ENCODE results near the gene IRX2.

IRX2 gene

GRCh38 chr5:2749514-2750025 is 1.9 kb downstream of the IRX2 start:
- Histone ChIP-seq H3K36me3 (ENCODE audit: insufficient read depth) (no peaks in the 10 kb centered on the region), H2AFZ (ENCODE audit: low read depth) (no peak overlapping the region), H3K27me3 (ENCODE audit: insufficient read depth, low read depth) (no peaks in the 10 kb centered on the region), H3K4me3 (IDR thresholded peaks at IDR 0.05; ENCODE audit: insufficient read depth, low read depth, low read length) (no peak overlapping the region), H3K4me2 (no peak overlapping the region), H3K27ac (no peak overlapping the region), H4K20me1 (ENCODE audit: insufficient read depth) (no peaks in the 10 kb centered on the region), H3K79me2 (ENCODE audit: insufficient read depth, low read depth) (no peaks in the 10 kb centered on the region), H3K4me1 (ENCODE audit: low read depth, poor library complexity, severe bottlenecking) (no peaks in the 10 kb centered on the region), H3K9ac (no peak overlapping the region)
- TF ChIP-seq CTCF (conservative IDR thresholded peaks at IDR 0.05; ENCODE audit: low read depth, low read length) = no peak

DNA sequence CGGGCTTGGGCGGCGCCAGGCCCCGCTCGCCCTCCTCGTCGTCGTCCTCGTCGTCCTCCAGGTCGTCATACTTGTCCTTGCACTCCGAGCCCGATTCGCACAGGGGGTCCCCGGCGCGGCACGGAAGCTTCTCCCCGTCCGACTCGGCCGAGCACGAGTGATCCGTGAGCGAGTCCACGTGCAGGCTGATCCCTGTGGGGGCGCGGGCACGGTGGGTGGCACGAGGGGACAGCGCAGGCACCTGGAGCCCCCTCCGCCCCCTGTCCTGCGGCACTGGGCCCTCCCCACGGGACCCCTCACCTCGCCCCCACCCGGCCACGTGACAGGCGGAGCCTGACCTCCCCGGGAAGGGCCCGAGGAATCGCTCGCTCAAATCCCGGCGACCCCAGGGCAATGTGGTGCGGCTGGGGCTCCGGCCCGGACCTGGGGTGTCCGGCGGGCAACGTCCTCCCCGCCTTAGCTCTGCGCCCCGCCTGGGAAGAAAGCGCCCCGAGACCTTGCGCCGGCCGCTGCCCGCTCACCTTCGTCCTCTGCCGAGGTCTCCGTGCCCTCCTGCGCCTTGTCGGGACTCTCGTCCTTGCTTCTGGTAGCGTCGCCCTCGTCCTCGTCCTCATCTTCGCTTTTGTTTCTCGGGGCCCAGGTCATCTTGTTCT is 2.5 kb downstream of the IRX2 start:
- no peak overlapping the region for H3K4me2 ChIP-seq
- no peaks in the 10 kb centered on the region for H3K4me1 ChIP-seq (ENCODE audit: low read depth, poor library complexity, severe bottlenecking)
- no peaks in the 10 kb centered on the region for H3K27me3 ChIP-seq (ENCODE audit: insufficient read depth, low read depth)
- H4K20me1 ChIP-seq (ENCODE audit: insufficient read depth) = no peaks in the 10 kb centered on the region
- H3K36me3 ChIP-seq (ENCODE audit: insufficient read depth) = no peaks in the 10 kb centered on the region
- TF ChIP-seq CTCF (conservative IDR thresholded peaks at IDR 0.05; ENCODE audit: low read depth, low read length) = no peak
- no peak overlapping the region for H3K27ac ChIP-seq
- H3K4me3 ChIP-seq (IDR thresholded peaks at IDR 0.05; ENCODE audit: insufficient read depth, low read depth, low read length) = no peak overlapping the region
- H2AFZ ChIP-seq (ENCODE audit: low read depth) = no peak overlapping the region
- H3K9ac ChIP-seq = no peak overlapping the region
- H3K79me2 ChIP-seq (ENCODE audit: insufficient read depth, low read depth) = no peaks in the 10 kb centered on the region

DNA sequence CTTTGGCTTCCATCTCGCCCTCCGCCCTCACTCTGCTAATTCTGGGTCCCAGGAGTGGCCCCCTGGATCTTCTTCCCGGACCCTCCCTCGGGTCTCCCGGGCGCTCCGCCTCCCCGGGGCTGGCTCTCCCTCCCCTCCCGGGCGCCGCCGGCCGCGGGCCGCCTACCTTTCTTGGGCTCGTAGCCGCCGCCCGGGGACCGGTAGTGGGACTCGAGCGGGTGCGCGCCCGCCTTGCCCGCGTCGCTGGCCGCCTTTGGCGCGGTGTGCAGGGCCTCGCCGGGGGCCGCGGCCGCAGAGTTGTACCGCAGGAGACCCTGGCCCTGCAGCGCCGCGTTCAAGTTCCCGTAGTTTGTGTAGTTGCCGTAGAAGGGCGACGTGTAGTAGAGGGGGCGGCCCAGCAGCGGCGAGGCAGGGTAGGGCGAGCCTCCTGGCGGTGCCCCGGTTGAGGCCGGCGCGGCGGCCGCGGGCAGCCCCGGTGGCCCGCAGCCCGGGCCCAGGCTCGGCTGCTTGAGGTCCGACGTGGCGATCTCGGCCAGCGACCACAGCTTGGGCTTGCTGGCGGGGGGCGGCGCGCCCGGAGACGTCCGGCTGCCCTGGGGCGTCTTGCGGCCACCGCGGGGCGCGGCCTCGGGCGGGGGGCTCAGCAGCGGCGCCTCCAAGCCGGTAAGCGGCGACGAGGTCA is 3.2 kb downstream of the IRX2 start:
- H3K79me2 ChIP-seq (ENCODE audit: insufficient read depth, low read depth) = no peaks in the 10 kb centered on the region
- TF ChIP-seq CTCF (conservative IDR thresholded peaks at IDR 0.05; ENCODE audit: low read depth, low read length) = no peak

GRCh38 chr5:2747363-2748162 is 3.9 kb downstream of the IRX2 start:
- no peaks in the 10 kb centered on the region for H3K4me1 ChIP-seq (ENCODE audit: low read depth, poor library complexity, severe bottlenecking)
- TF ChIP-seq CTCF (conservative IDR thresholded peaks at IDR 0.05; ENCODE audit: low read depth, low read length) = no peak
- no peak overlapping the region for H3K27ac ChIP-seq
- no peaks in the 10 kb centered on the region for H4K20me1 ChIP-seq (ENCODE audit: insufficient read depth)
- H3K4me2 ChIP-seq = no peak overlapping the region
- H3K9ac ChIP-seq = no peak overlapping the region
- H3K4me3 ChIP-seq (IDR thresholded peaks at IDR 0.05; ENCODE audit: insufficient read depth, low read depth, low read length) = no peak overlapping the region
- no peaks in the 10 kb centered on the region for H3K27me3 ChIP-seq (ENCODE audit: insufficient read depth, low read depth)
- no peaks in the 10 kb centered on the region for H3K36me3 ChIP-seq (ENCODE audit: insufficient read depth)
- no peaks in the 10 kb centered on the region for H3K79me2 ChIP-seq (ENCODE audit: insufficient read depth, low read depth)
- no peak overlapping the region for H2AFZ ChIP-seq (ENCODE audit: low read depth)

More for the DNA sequence above, 3.2 kb downstream of the IRX2 start:
- Histone ChIP-seq H2AFZ (ENCODE audit: low read depth) (no peak overlapping the region), H3K27ac (no peak overlapping the region), H3K36me3 (ENCODE audit: insufficient read depth) (no peaks in the 10 kb centered on the region), H3K4me3 (IDR thresholded peaks at IDR 0.05; ENCODE audit: insufficient read depth, low read depth, low read length) (no peak overlapping the region), H3K27me3 (ENCODE audit: insufficient read depth, low read depth) (no peaks in the 10 kb centered on the region), H4K20me1 (ENCODE audit: insufficient read depth) (no peaks in the 10 kb centered on the region), H3K9ac (no peak overlapping the region), H3K4me2 (no peak overlapping the region), H3K4me1 (ENCODE audit: low read depth, poor library complexity, severe bottlenecking) (no peaks in the 10 kb centered on the region)

Measured in KMS-11 (cell line).